GM18517 (cell line): ENCODE results near the gene CCDC8.

Source experiments
- ATAC-seq: cut with Tn5 transposase; IDR thresholded peaks from one replicate; pipeline ENCODE4 v1.9.1; 2021; ENCODE audit warnings: mild to moderate bottlenecking, moderate library complexity; ENCODE audit not compliant: unreplicated experiment

Gene CCDC8

DNA sequence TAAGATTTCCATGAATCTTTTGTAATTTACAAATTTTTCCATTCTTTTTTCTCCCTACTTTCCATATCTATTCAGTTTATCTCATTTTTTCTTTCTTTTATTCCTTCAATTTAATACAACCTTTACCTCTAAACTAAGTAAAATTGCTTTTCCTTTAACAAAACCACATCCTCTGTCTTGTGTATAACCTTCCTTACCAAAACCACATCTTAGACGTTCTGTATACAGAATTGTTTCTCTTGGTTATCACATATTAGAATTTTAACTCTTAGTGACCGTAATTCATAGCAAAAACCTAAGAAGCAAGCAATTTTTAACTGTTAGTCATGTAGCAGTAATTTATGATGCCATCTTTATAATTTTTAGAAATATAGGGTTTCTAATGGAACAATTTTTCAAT, 51.4 kb downstream of the CCDC8 start:
- no peak for ATAC-seq
